ENCODE data around the gene FTL. TPM values are rescaled to one million over a fixed set of nuclear protein-coding genes. Genes with fewer than 3 reads are reported as not detected.

Gene FTL
- 3,594 and 3,702 TPM in 2 replicates for total RNA-seq

GRCh38 chr19:48965040-48965805, at the start of gene FTL:
FTL (plus strand) TSS chr19:48965309; CDS start chr19:48965508, 199 bp downstream.

GRCh38 chr19:48933382-48933932, 31.7 kb upstream of the FTL start, which contains the start of gene DHDH:
DHDH (plus strand) TSS chr19:48933699; CDS start chr19:48933722, 23 bp downstream.

GRCh38 chr19:48954595-48955307, 10.4 kb upstream of the FTL start, which contains the start of gene BAX:
BAX (plus strand) TSS chr19:48954875; CDS start chr19:48954929, 54 bp downstream.

GRCh38 chr19:48993175-48994034, 28.3 kb downstream of the FTL start, which contains the start of the genes GYS1 and RUVBL2:
GYS1 (minus strand) TSS chr19:48993309; CDS start chr19:48993112, 197 bp downstream.
RUVBL2 (plus strand) TSS chr19:48993887; CDS start chr19:48993912, 25 bp downstream.

Other genes starting within 250 kb of the FTL start
- 2.7 and 4.9 TPM in 2 replicates for gene MAMSTR, start 245.6 kb upstream of the FTL start, total RNA-seq
- 4.1 and 6.3 TPM in 2 replicates for gene RASIP1, start 224.7 kb upstream of the FTL start, total RNA-seq
- not detected in 2 replicates for gene IZUMO1, start 218.4 kb upstream of the FTL start, total RNA-seq
- under 0.01 and 0.86 TPM in 2 replicates for gene FUT1, start 212.7 kb upstream of the FTL start, total RNA-seq
- gene FGF21, start 209.8 kb upstream of the FTL start, total RNA-seq, result not detected in 2 replicates
- 65.0 and 83.0 TPM in 2 replicates for gene BCAT2, start 154.3 kb upstream of the FTL start, total RNA-seq
- gene HSD17B14, start 128.8 kb upstream of the FTL start, total RNA-seq, result 2.3 and 8.2 TPM in 2 replicates
- gene PLEKHA4, start 96.7 kb upstream of the FTL start, total RNA-seq, result 24.3 and 32.3 TPM in 2 replicates
- gene PPP1R15A, start 92.9 kb upstream of the FTL start, total RNA-seq, result 35.1 and 39.8 TPM in 2 replicates
- gene TULP2, start 66.6 kb upstream of the FTL start, total RNA-seq, result not detected in 2 replicates
- gene NUCB1, start 65.0 kb upstream of the FTL start, total RNA-seq, result 188 and 245 TPM in 2 replicates
- gene DHDH, start 31.6 kb upstream of the FTL start, total RNA-seq, result not detected in 2 replicates
- 189 and 226 TPM in 2 replicates for gene BAX, start 10.4 kb upstream of the FTL start, total RNA-seq
- gene GYS1, start 28.0 kb downstream of the FTL start, total RNA-seq, result 38.1 and 43.8 TPM in 2 replicates
- 336 and 350 TPM in 2 replicates for gene RUVBL2, start 28.6 kb downstream of the FTL start, total RNA-seq
- gene LHB, start 51.8 kb downstream of the FTL start, total RNA-seq, result not detected in 2 replicates
- gene CGB3, start 59.0 kb downstream of the FTL start, total RNA-seq, result not detected in 2 replicates
- gene CGB2, start 66.6 kb downstream of the FTL start, total RNA-seq, result not detected in 2 replicates
- not detected in 2 replicates for gene CGB1, start 71.6 kb downstream of the FTL start, total RNA-seq
- not detected in 2 replicates for gene CGB5, start 78.5 kb downstream of the FTL start, total RNA-seq
- gene CGB8, start 83.8 kb downstream of the FTL start, total RNA-seq, result not detected in 2 replicates
- gene CGB7, start 92.4 kb downstream of the FTL start, total RNA-seq, result 0.29 and 0.53 TPM in 2 replicates
- not detected in 2 replicates for gene NTF4, start 99.5 kb downstream of the FTL start, total RNA-seq
- not detected in 2 replicates for gene KCNA7, start 107.4 kb downstream of the FTL start, total RNA-seq
- gene SNRNP70, start 120.1 kb downstream of the FTL start, total RNA-seq, result 165 and 195 TPM in 2 replicates
- 16.5 and 21.0 TPM in 2 replicates for gene LIN7B, start 149.1 kb downstream of the FTL start, total RNA-seq
- 2.3 and 6.3 TPM in 2 replicates for gene C19orf73, start 153.8 kb downstream of the FTL start, total RNA-seq
- gene PPFIA3, start 154.2 kb downstream of the FTL start, total RNA-seq, result 1.2 and 1.8 TPM in 2 replicates
- gene HRC, start 190.1 kb downstream of the FTL start, total RNA-seq, result not detected in 2 replicates
- gene TRPM4, start 192.5 kb downstream of the FTL start, total RNA-seq, result 18.5 and 19.0 TPM in 2 replicates